MM.1S (cell line): ENCODE data around the gene ADARB2.
A peak's percentile ranks its signal among the peaks of the same experiment; 100 is the strongest.

Source experiments
- DNase-seq: peaks from one replicate; pipeline ENCODE4 v3.0.0-alpha.2; 2015
- H2AFZ ChIP-seq: fragments of 300-600 bp; sonication (generic); 2 replicates; pipeline ENCODE4 v1.6.0; 2016; ENCODE audit warnings: antibody characterized with exemption, low read length
- H3F3A ChIP-seq: fragments of 300-600 bp; sonication (generic); 2 replicates; pipeline ENCODE4 v1.6.1; 2016; ENCODE audit warnings: mild to moderate bottlenecking, antibody characterized with exemption, low read length, moderate library complexity, mixed read lengths; ENCODE audit not compliant: insufficient read depth
- H3K27ac ChIP-seq: fragments of 300-600 bp; sonication (generic); 2 replicates; pipeline ENCODE4 v1.5.1; 2016; ENCODE audit warnings: mild to moderate bottlenecking, low read length
- H3K27me3 ChIP-seq: fragments of 300-600 bp; sonication (generic); replicated peaks from 2 replicates; pipeline ENCODE4 v1.6.0; 2016; ENCODE audit warnings: low read length; ENCODE audit not compliant: insufficient read depth
- H3K36me3 ChIP-seq: fragments of 300-600 bp; sonication (generic); replicated peaks from 2 replicates; pipeline ENCODE4 v1.6.1; 2016; ENCODE audit warnings: mild to moderate bottlenecking, low read length, mixed read lengths; ENCODE audit not compliant: insufficient read depth
- H3K4me1 ChIP-seq: fragments of 300-600 bp; sonication (generic); 2 replicates; pipeline ENCODE4 v1.6.1; 2016; ENCODE audit warnings: low read length, mixed read lengths
- H3K4me2 ChIP-seq: fragments of 300-600 bp; sonication (generic); 2 replicates; pipeline ENCODE4 v1.6.0; 2016; ENCODE audit warnings: low read depth, low read length
- H3K4me3 ChIP-seq: fragments of 300-600 bp; sonication (generic); 2 replicates; pipeline ENCODE4 v1.5.1; 2016; ENCODE audit warnings: low read length, mixed read lengths
- H3K79me2 ChIP-seq: fragments of 300-600 bp; sonication (generic); 2 replicates; pipeline ENCODE4 v1.6.1; 2016; ENCODE audit warnings: mixed run types, low read length, mixed read lengths
- H3K9ac ChIP-seq: fragments of 300-600 bp; sonication (generic); 2 replicates; pipeline ENCODE4 v1.6.1; 2016; ENCODE audit warnings: low read length, mixed read lengths
- H3K9me2 ChIP-seq: fragments of 300-600 bp; sonication (generic); replicated peaks from 2 replicates; pipeline ENCODE4 v1.6.1; 2016; ENCODE audit warnings: mild to moderate bottlenecking, low read length, mixed read lengths; ENCODE audit not compliant: insufficient read depth
- H3K9me3 ChIP-seq: fragments of 300-600 bp; sonication (generic); replicated peaks from 2 replicates; pipeline ENCODE4 v1.6.1; 2016; ENCODE audit warnings: mild to moderate bottlenecking, low read length, mixed read lengths; ENCODE audit not compliant: insufficient read depth
- H4K20me1 ChIP-seq: fragments of 300-600 bp; sonication (generic); 2 replicates; pipeline ENCODE4 v1.6.1; 2016; ENCODE audit warnings: mild to moderate bottlenecking, low read length, moderate library complexity, mixed read lengths; ENCODE audit not compliant: insufficient read depth
- CTCF ChIP-seq: fragments of 300-600 bp; sonication (generic); IDR thresholded peaks from 2 replicates; pipeline ENCODE4 v1.5.1; 2016; ENCODE audit warnings: antibody characterized with exemption, low read length, mixed read lengths
- EZH2 ChIP-seq: fragments of 300-600 bp; sonication (generic); optimal IDR thresholded peaks from 2 replicates; pipeline ENCODE3; 2017; ENCODE audit warnings: low read depth, mild to moderate bottlenecking, antibody characterized with exemption, low read length, mixed read lengths
- EZH2phosphoT487 ChIP-seq: fragments of 300-600 bp; sonication (generic); IDR thresholded peaks from 2 replicates; pipeline ENCODE4 v1.6.1; 2018; ENCODE audit warnings: antibody characterized with exemption, low read length

The ADARB2 gene

GRCh38 chr10:1419796-1420610 lies 317.3 kb downstream of the ADARB2 start:
- H3K9me3 ChIP-seq = no peaks in the 10 kb centered on the region

GRCh38 chr10:1418031-1418550 lies 319.2 kb downstream of the ADARB2 start:
- H2AFZ ChIP-seq = no peak overlapping the region
- no peaks in the 10 kb centered on the region for H3K79me2 ChIP-seq
- no peak for DNase-seq
- no peaks in the 10 kb centered on the region for H3K9me3 ChIP-seq
- H3K4me3 ChIP-seq = no peak overlapping the region
- H3K27me3 ChIP-seq = peaks cover 4% of the 10 kb centered on the region; the same call in 1 of the 2 replicates
- H3K27ac ChIP-seq = no peak overlapping the region
- no peaks in the 10 kb centered on the region for H3K9me2 ChIP-seq
- no peak for TF ChIP-seq CTCF
- no peak for TF ChIP-seq EZH2phosphoT487
- TF ChIP-seq EZH2 = no peak
- no peak overlapping the region for H3K4me2 ChIP-seq
- no peaks in the 10 kb centered on the region for H3K36me3 ChIP-seq
- no peak overlapping the region for H3K9ac ChIP-seq
- no peaks in the 10 kb centered on the region for H3K4me1 ChIP-seq
- H3F3A ChIP-seq = no peaks in the 10 kb centered on the region
- H4K20me1 ChIP-seq = no peaks in the 10 kb centered on the region

More at GRCh38 chr10:1419796-1420610, 317.3 kb downstream of the ADARB2 start:
- H3K4me1 ChIP-seq = no peaks in the 10 kb centered on the region
- H3K27ac ChIP-seq = no peak overlapping the region
- no peak overlapping the region for H3K4me3 ChIP-seq
- TF ChIP-seq EZH2 (no peak), CTCF (no peak)
- no peaks in the 10 kb centered on the region for H3K79me2 ChIP-seq
- H2AFZ ChIP-seq = no peak overlapping the region
- H3K4me2 ChIP-seq = peak overlapping the region; percentile 55; the same call in 1 of the 2 replicates
- no peaks in the 10 kb centered on the region for H3F3A ChIP-seq
- H3K27me3 ChIP-seq = no peaks in the 10 kb centered on the region; the same call in 1 of the 2 replicates
- no peaks in the 10 kb centered on the region for H3K36me3 ChIP-seq
- H3K9me2 ChIP-seq = no peaks in the 10 kb centered on the region
- no peak for DNase-seq
- no peaks in the 10 kb centered on the region for H4K20me1 ChIP-seq
- H3K9ac ChIP-seq = no peak overlapping the region

- H3K9me3 ChIP-seq = no peaks in the 10 kb centered on the region
- no peaks in the 10 kb centered on the region for H3K79me2 ChIP-seq
- no peak for DNase-seq
- no peak overlapping the region for H3K4me3 ChIP-seq
- no peaks in the 10 kb centered on the region for H3K36me3 ChIP-seq
- no peak overlapping the region for H2AFZ ChIP-seq
- no peak overlapping the region for H3K4me2 ChIP-seq
- no peaks in the 10 kb centered on the region for H3F3A ChIP-seq
- no peak for TF ChIP-seq EZH2
- no peak for TF ChIP-seq CTCF
- TF ChIP-seq EZH2phosphoT487 = no peak
- H3K27ac ChIP-seq = no peak overlapping the region
- H3K4me1 ChIP-seq = no peaks in the 10 kb centered on the region
- no peaks in the 10 kb centered on the region for H4K20me1 ChIP-seq
- no peak overlapping the region for H3K9ac ChIP-seq
- H3K27me3 ChIP-seq = peaks cover 7% of the 10 kb centered on the region; the same call in 1 of the 2 replicates
- no peaks in the 10 kb centered on the region for H3K9me2 ChIP-seq
Measured at GRCh38 chr10:1417574-1417973, 319.8 kb downstream of the ADARB2 start.
